Uterus (tissue), 4 donors: ENCODE measurements around the gene CTSF. TPM values are rescaled to one million over a fixed set of nuclear protein-coding genes. Genes with fewer than 3 reads are reported as not detected.
A peak's percentile ranks its signal among the peaks of the same experiment; 100 is the strongest.
"Not testable (repeated sequence)": the region's sequence is repeated elsewhere in the genome, so short reads cannot be mapped to it uniquely, and the experiment has no call there.

ENCODE experiments used
- DNase-seq, 2 donors: peaks; one replicate each; pipeline ENCODE4 v3.0.0-alpha.2; 2019 to 2020
- H3K27ac ChIP-seq, 2 donors: fragments of 200-600 bp; sonication (generic); 1 replicate in 1 of 2; 2 replicates in 1 of 2; pipeline ENCODE4 v1.5.1; 2016 to 2018
- H3K27me3 ChIP-seq, 2 donors: fragments of 200-600 bp; sonication (generic); one replicate each; pipeline ENCODE4 v1.5.1; 2018 to 2019; ENCODE audit warnings: control low read depth in 1 of 2
- H3K36me3 ChIP-seq, 2 donors: fragments of 200-600 bp; sonication (generic); one replicate each; pipeline ENCODE4 v1.5.1; 2019; ENCODE audit warnings: control low read depth in 1 of 2
- H3K4me1 ChIP-seq, 2 donors: fragments of 200-600 bp; sonication (generic); one replicate each; pipeline ENCODE4 v1.5.1; 2018 to 2019; ENCODE audit warnings: control low read depth in 1 of 2
- H3K4me3 ChIP-seq, 2 donors: fragments of 200-600 bp; sonication (generic); 1 replicate in 1 of 2; 2 replicates in 1 of 2; pipeline ENCODE4 v1.5.1; 2018 to 2019; ENCODE audit warnings: mild to moderate bottlenecking in 1 of 2
- H3K9me3 ChIP-seq, 2 donors: fragments of 200-600 bp; sonication (generic); one replicate each; pipeline ENCODE4 v1.5.1; 2019; ENCODE audit warnings: control low read depth in 1 of 2
- POLR2A ChIP-seq, 2 donors: fragments of 450-650 bp; IDR thresholded peaks; one replicate each; pipeline ENCODE4 v1.6.1; 2016; ENCODE audit warnings: antibody characterized with exemption in 2 of 2, mild to moderate bottlenecking in 1 of 2, moderate library complexity in 1 of 2
- intact Hi-C: fragments of 100-400 bp; cut with DNase I; formaldehyde crosslinking; loops from one replicate; pipeline ENCODE4 v1.15.1; 2023; ENCODE audit warnings: low total_unique reads
- total RNA-seq, 4 donors: library from RNA; depleted of rRNA in 3 of 4; stranded (reverse); fragments of >200 nt in 3 of 4; gene quantifications; one replicate each; pipeline versions ENCODE4 v1.1.0 to v1.2.4, GENCODE V29; 2014 to 2023
- TF ChIP-seq, protein P1 (sequence below), 4 experiments: fragments of 200-600 bp in 2 of 4; fragments of 450-650 bp in 2 of 4; sonication (generic) in 2 of 4; IDR thresholded peaks; one replicate each; pipeline ENCODE4 v1.5.1; 2016 to 2019; ENCODE audit warnings: antibody characterized with exemption in 4 of 4, mild to moderate bottlenecking in 2 of 4, moderate library complexity in 1 of 4
- donor health status: DM: yes; HTN: yes; CAD: no.

The CTSF gene
- total RNA-seq, 4 donors from 2014 or later: 61.2 to 89.1 (median 83.6) TPM

DNA sequence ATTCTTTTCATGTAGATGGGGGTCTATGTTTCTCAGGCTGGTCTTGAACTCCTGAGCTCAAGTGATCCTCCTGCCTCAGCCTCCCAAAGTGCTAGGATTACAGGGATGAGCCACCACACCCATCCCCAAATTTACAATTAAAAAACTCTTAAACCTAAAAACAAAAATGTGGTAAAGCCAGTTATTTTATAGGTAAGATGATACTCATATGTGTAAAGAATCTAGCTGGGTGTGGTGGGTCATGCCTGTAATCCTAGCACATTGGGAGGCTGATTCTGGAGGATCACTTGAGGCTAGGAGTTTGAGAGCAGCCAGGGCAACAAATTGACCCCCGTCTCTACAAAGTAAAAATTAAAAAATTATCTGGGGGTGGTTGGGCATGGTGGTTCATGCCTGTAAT lies 44.1 kb upstream of the CTSF start:
- no peaks in the 10 kb centered on the region for H3K27me3 ChIP-seq
- H3K9me3 ChIP-seq: no peaks in the 10 kb centered on the region
- H3K27ac ChIP-seq: no peak overlapping the region
- intact Hi-C loops: no loop called here
- no peak overlapping the region for H3K4me3 ChIP-seq
- H3K4me1 ChIP-seq: peaks cover 0 to 4% of the 10 kb centered on the region in 2 donors
- TF ChIP-seq POLR2A (IDR thresholded peaks at IDR 0.05): no peak
- TF ChIP-seq, protein P1, sequence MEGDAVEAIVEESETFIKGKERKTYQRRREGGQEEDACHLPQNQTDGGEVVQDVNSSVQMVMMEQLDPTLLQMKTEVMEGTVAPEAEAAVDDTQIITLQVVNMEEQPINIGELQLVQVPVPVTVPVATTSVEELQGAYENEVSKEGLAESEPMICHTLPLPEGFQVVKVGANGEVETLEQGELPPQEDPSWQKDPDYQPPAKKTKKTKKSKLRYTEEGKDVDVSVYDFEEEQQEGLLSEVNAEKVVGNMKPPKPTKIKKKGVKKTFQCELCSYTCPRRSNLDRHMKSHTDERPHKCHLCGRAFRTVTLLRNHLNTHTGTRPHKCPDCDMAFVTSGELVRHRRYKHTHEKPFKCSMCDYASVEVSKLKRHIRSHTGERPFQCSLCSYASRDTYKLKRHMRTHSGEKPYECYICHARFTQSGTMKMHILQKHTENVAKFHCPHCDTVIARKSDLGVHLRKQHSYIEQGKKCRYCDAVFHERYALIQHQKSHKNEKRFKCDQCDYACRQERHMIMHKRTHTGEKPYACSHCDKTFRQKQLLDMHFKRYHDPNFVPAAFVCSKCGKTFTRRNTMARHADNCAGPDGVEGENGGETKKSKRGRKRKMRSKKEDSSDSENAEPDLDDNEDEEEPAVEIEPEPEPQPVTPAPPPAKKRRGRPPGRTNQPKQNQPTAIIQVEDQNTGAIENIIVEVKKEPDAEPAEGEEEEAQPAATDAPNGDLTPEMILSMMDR (IDR thresholded peaks at IDR 0.05): no peak
- H3K36me3 ChIP-seq: no peaks in the 10 kb centered on the region
- DNase-seq: no peak

DNA sequence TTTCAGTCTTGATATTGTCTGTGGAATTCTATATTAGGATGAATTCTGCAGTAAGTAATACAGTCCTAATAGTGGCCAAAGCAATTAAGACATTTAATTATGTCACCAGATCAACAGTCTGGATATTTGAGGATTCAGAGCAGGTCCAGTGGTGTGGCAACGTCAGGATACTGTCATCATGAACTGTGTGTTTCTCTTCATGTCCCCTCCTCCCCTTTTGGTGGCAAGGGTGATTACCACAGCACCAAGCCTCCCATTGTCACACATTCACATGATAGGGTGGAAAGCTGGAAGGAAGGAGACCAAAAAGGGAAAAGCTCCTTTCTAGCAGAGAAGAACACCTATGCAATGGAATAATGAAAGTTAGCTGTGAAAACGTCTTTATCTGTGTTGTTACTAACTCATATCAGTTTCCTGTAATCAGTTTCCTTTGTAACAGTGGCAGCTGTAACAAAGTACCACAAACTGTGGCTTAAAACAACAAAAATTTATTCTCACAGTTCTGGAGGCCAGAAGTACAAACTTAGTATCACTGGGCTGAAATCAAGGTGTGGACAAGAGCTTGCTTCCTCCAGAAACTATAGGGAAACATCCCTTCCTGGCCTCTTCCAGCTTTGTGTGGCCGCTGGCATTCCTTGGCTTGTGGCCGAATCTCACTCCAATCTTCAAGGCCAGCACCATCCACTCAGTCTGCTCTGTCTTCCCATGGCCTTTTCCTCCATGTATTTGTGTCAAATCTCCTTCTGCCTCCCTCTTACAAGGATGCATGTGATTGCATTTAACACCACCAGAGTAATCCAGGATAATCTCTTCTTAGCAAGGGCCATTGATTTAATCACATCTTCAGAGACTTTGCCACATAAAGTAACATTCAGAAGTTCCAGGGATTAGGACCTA lies 41.6 kb upstream of the CTSF start:
- H3K27me3 ChIP-seq: no peaks in the 10 kb centered on the region
- TF ChIP-seq, protein P1 (IDR thresholded peaks at IDR 0.05): no peak
- no peak for TF ChIP-seq POLR2A (IDR thresholded peaks at IDR 0.05)
- H3K4me1 ChIP-seq: peaks cover 0 to 4% of the 10 kb centered on the region in 2 donors
- no peaks in the 10 kb centered on the region for H3K9me3 ChIP-seq
- H3K4me3 ChIP-seq: no peak overlapping the region
- no peak for DNase-seq
- H3K27ac ChIP-seq: no peak overlapping the region
- intact Hi-C loops: no loop called here
- no peaks in the 10 kb centered on the region for H3K36me3 ChIP-seq

DNA sequence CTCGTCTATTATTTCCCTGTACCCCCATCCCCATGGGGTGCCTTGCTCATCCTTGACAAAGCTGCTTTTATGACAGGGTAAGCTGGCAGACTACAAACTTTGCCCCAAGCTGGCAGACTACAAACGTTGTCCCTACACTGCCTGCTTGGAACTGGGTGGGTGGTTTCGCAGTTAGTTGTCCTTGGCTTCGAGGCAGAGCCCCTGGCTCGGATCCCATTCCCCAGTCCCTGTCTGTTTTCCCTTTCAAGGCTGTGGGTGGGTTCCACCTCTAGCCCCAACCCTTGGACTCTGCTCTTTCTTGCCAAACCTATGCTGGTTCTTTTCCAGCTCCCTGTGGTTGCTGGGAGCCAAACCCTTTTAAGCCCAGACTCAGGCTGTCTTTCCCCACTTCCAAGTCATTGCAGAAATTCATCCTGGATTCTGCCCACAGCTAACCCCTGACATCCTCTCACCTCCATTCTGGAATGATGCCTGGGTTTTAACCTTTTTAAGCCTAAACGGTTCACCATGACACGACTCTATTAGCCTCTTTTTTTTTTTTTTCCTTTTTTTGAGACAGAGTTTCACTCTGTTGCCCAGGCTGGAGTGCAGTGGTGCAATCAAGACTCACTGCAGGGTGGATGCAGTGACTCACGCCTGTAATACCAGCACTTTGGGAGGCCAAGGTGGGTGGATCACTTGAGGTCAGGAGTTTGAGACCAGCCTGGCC lies 38.9 kb upstream of the CTSF start:
- TF ChIP-seq POLR2A (IDR thresholded peaks at IDR 0.05): no peak
- TF ChIP-seq, protein P1 (IDR thresholded peaks at IDR 0.05): no peak
- peak overlapping the region; percentile 23 to 73 for H3K27ac ChIP-seq
- peak; percentile 67 to 74 for DNase-seq
- H3K27me3 ChIP-seq: no peaks in the 10 kb centered on the region
- peaks cover 0 to 4% of the 10 kb centered on the region in 2 donors for H3K4me1 ChIP-seq
- no peaks in the 10 kb centered on the region for H3K36me3 ChIP-seq
- no peaks in the 10 kb centered on the region for H3K9me3 ChIP-seq
- H3K4me3 ChIP-seq: no peak overlapping the region
- intact Hi-C loops: no loop called here

DNA sequence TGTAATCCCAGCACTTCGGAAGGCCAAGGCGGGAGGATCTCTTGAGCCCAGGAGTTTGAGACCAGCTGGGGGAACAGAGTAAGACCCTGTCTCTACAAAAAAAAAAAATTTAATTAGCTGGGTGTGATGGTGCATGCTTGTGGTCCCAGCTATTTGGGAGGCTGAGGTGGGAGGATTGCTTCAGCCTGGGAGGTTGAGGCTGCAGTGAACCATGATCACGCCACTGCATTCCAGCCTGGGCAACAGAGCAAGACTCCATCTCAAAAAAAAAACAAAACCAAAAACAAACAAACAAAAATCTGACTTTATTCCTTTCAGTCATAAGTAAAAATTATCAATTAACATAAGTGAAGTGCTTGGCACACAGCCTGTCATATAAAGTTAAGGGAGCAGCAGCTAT lies 38.2 kb upstream of the CTSF start:
- H3K36me3 ChIP-seq, intact Hi-C loops, H3K27me3 ChIP-seq, H3K4me3 ChIP-seq, H3K9me3 ChIP-seq, DNase-seq, H3K4me1 ChIP-seq: not testable (repeated sequence)
- H3K27ac ChIP-seq: peak overlapping the region; percentile 23 to 73

GRCh38 chr11:66604155-66604554 lies 35.7 kb upstream of the CTSF start:
- H3K27me3 ChIP-seq: no peaks in the 10 kb centered on the region
- intact Hi-C loops: no loop called here

More at GRCh38 chr11:66604155-66604554, 35.7 kb upstream of the CTSF start:
- Histone ChIP-seq H3K36me3 (no peaks in the 10 kb centered on the region), H3K4me1 (peaks cover 0 to 4% of the 10 kb centered on the region in 2 donors), H3K27ac (no peak overlapping the region), H3K9me3 (no peaks in the 10 kb centered on the region), H3K4me3 (no peak overlapping the region)
- DNase-seq: no peak
- TF ChIP-seq, protein P1 (IDR thresholded peaks at IDR 0.05): no peak
- TF ChIP-seq POLR2A (IDR thresholded peaks at IDR 0.05): no peak
